Measurements from ENCODE around the gene SART3. TPM values are rescaled to one million over a fixed set of nuclear protein-coding genes. Genes with fewer than 3 reads are reported as not detected.

The SART3 gene
- total RNA-seq, 4 donors from 2014 or later: 37.0 to 68.7 (median 48.2) TPM

- intact Hi-C loops (cut with DNase I): no loop called here
- H3K4me3 ChIP-seq: no peak overlapping the region
- H3K9me3 ChIP-seq: no peaks in the 10 kb centered on the region
- no peaks in the 10 kb centered on the region for H3K36me3 ChIP-seq
- peaks cover 0 to 40% (median 0%) of the 10 kb centered on the region in 4 donors for H3K27me3 ChIP-seq
- H3K4me1 ChIP-seq: peaks cover 0 to 2% (median 0%) of the 10 kb centered on the region in 3 donors
- H3K27ac ChIP-seq: no peak overlapping the region
- no peak for DNase-seq
- TF ChIP-seq CTCF (IDR thresholded peaks at IDR 0.05) (no peak), POLR2A (IDR thresholded peaks at IDR 0.05) (no peak)
- WGBS, 2 donors: 70 to 78% methylated on average over 6 of the region's 6 CpGs
Observed at GRCh38 chr12:108477881-108478259, 83.1 kb downstream of the SART3 start.

- DNase-seq: no peak
- intact Hi-C loops (cut with DNase I): no loop called here
Observed at GRCh38 chr12:108477055-108477880, 83.7 kb downstream of the SART3 start.

GRCh38 chr12:108475396-108475795 is 85.6 kb downstream of the SART3 start:
- Histone ChIP-seq H3K4me3 (no peak overlapping the region), H3K9me3 (no peaks in the 10 kb centered on the region), H3K4me1 (no peaks in the 10 kb centered on the region), H3K27me3 (peaks cover 0 to 28% (median 0%) of the 10 kb centered on the region in 4 donors), H3K27ac (no peak overlapping the region), H3K36me3 (no peaks in the 10 kb centered on the region)
- 31 to 50% methylated on average over 1 of the region's 2 CpGs for WGBS, 2 donors
- no peak for DNase-seq
- intact Hi-C loops (cut with DNase I): no loop called here
- TF ChIP-seq POLR2A (IDR thresholded peaks at IDR 0.05) (no peak), CTCF (IDR thresholded peaks at IDR 0.05) (no peak)

More at GRCh38 chr12:108477055-108477880, 83.7 kb downstream of the SART3 start:
- Histone ChIP-seq H3K36me3 (no peaks in the 10 kb centered on the region), H3K27me3 (peaks cover 0 to 38% (median 0%) of the 10 kb centered on the region in 4 donors), H3K4me3 (no peak overlapping the region), H3K4me1 (no peaks in the 10 kb centered on the region), H3K27ac (no peak overlapping the region), H3K9me3 (no peaks in the 10 kb centered on the region)
- TF ChIP-seq CTCF (IDR thresholded peaks at IDR 0.05): no peak
- TF ChIP-seq POLR2A (IDR thresholded peaks at IDR 0.05): no peak
- WGBS, 2 donors: 75 to 78% methylated on average over 10 to 11 of the region's 11 CpGs

- no peak overlapping the region for H3K27ac ChIP-seq
- intact Hi-C loops (cut with DNase I): no loop called here
- DNase-seq: no peak
- WGBS, 2 donors: 72 to 76% methylated on average over 4 to 5 of the region's 5 CpGs
- TF ChIP-seq CTCF (IDR thresholded peaks at IDR 0.05) (no peak), POLR2A (IDR thresholded peaks at IDR 0.05) (no peak)
- H3K4me3 ChIP-seq: no peak overlapping the region
- no peaks in the 10 kb centered on the region for H3K9me3 ChIP-seq
- no peaks in the 10 kb centered on the region for H3K4me1 ChIP-seq
- no peaks in the 10 kb centered on the region for H3K36me3 ChIP-seq
- H3K27me3 ChIP-seq: peaks cover 0 to 25% (median 0%) of the 10 kb centered on the region in 4 donors
Observed at GRCh38 chr12:108473400-108474055, 87.4 kb downstream of the SART3 start.

Other genes with a start within 250 kb of the SART3 start
- gene CMKLR1, start 221.9 kb downstream of the SART3 start, total RNA-seq: 1 to 10 TPM in 2 of 4 donors, under 1 TPM in 2; 0.19 to 5.7 (median 2.5) TPM
- 1 to 10 TPM; 1.6 to 4.0 (median 2.1) TPM for gene FICD, start 45.9 kb downstream of the SART3 start, total RNA-seq
- gene ISCU, start 1.4 kb upstream of the SART3 start, total RNA-seq: 100 to 1,000 TPM in 1 of 4 donors, 10 to 100 TPM in 3; 50.7 to 132 (median 85.3) TPM
- 1 to 10 TPM in 3 of 4 donors, under 1 TPM in 1; 0.08 to 4.8 (median 2.0) TPM for gene TMEM119, start 36.9 kb upstream of the SART3 start, total RNA-seq
- 10 to 100 TPM in 1 of 4 donors, 1 to 10 TPM in 3; 2.5 to 10.1 (median 5.6) TPM for gene SELPLG, start 72.7 kb upstream of the SART3 start, total RNA-seq
- 100 to 1,000 TPM in 3 of 4 donors, 10 to 100 TPM in 1; 67.2 to 142 (median 114) TPM for gene CORO1C, start 170.3 kb upstream of the SART3 start, total RNA-seq

Measured in esophagus squamous epithelium (tissue), 5 donors.